Activated naive CD4-positive, alpha-beta T cell treated with anti-CD3 and anti-CD28 coated beads, Interleukin-2, amount 10 ng/mL, durations not matched to agents 7 days and 5 days (primary cell): ENCODE data around the gene EPO.
"Not testable (repeated sequence)": the region's sequence is repeated elsewhere in the genome, so short reads cannot be mapped to it uniquely, and the experiment has no call there.

Experiments
- CTCF ChIA-PET: fragments of 350-600 bp; sonication (Branson Sonifier 250); formaldehyde crosslinking; loops from one replicate; lab custom pipeline; 2021; ENCODE audit warnings: antibody characterized with exemption; lab: Charles Lee
- DNase-seq: peaks from one replicate; pipeline ENCODE4 v3.0.0-alpha.2; 2020
- H3K27ac Mint-ChIP-seq: one replicate; pipeline ENCODE4 v1.8.0; 2021; ENCODE audit warnings: mild to moderate bottlenecking, moderate library complexity, mixed read lengths
- H3K27me3 Mint-ChIP-seq: one replicate; pipeline ENCODE4 v1.8.0; 2021; ENCODE audit warnings: mild to moderate bottlenecking, mixed read lengths
- H3K36me3 Mint-ChIP-seq: one replicate; pipeline ENCODE4 v1.8.0; 2021; ENCODE audit warnings: mixed read lengths
- H3K4me1 Mint-ChIP-seq: one replicate; pipeline ENCODE4 v1.8.0; 2021; ENCODE audit warnings: mixed read lengths
- H3K4me3 Mint-ChIP-seq: one replicate; pipeline ENCODE4 v1.8.0; 2021; ENCODE audit warnings: mild to moderate bottlenecking, moderate library complexity, mixed read lengths
- H3K9me3 Mint-ChIP-seq: one replicate; pipeline ENCODE4 v1.8.0; 2021; ENCODE audit warnings: mixed read lengths

The EPO gene

GRCh38 chr7:100686822-100687211, 33.5 kb upstream of the EPO start:
- Mint-ChIP-seq H3K27ac (no peak overlapping the region), H3K27me3 (no peaks in the 10 kb centered on the region), H3K9me3 (no peaks in the 10 kb centered on the region), H3K36me3 (peaks cover 26% of the 10 kb centered on the region), H3K4me1 (peaks cover 10% of the 10 kb centered on the region), H3K4me3 (no peak overlapping the region)
- CTCF ChIA-PET: no interaction called here
- no peak for DNase-seq

DNA sequence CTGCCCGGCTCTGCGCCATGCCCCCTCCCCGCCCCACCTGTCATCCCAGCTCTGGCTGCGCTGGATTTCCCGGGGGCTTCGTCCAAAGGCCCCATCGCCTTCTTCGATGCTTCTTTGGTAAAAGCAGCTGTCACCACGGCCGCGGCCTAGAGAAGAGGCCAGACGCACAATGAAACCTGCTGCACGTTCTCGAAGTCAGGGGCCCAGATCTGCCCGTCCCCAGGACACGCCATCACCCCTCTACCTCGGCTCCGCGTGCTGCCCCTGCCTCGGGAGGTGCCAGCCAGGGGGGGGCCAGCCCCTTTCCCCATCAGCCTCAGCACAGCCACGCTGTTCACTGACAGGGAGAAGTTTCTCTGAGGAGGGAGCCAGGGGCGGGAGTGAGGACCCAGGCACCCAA, 33.0 kb upstream of the EPO start:
- Mint-ChIP-seq H3K4me1 (peaks cover 15% of the 10 kb centered on the region), H3K36me3 (peaks cover 26% of the 10 kb centered on the region), H3K27me3 (no peaks in the 10 kb centered on the region), H3K4me3 (no peak overlapping the region), H3K9me3 (no peaks in the 10 kb centered on the region), H3K27ac (no peak overlapping the region)
- CTCF ChIA-PET: interaction anchor here (0.7 kb wide), 1 partner anchor 128 kb away, joined by 3 read pairs; no protein-coding TSS in a partner anchor
- no peak for DNase-seq

DNA sequence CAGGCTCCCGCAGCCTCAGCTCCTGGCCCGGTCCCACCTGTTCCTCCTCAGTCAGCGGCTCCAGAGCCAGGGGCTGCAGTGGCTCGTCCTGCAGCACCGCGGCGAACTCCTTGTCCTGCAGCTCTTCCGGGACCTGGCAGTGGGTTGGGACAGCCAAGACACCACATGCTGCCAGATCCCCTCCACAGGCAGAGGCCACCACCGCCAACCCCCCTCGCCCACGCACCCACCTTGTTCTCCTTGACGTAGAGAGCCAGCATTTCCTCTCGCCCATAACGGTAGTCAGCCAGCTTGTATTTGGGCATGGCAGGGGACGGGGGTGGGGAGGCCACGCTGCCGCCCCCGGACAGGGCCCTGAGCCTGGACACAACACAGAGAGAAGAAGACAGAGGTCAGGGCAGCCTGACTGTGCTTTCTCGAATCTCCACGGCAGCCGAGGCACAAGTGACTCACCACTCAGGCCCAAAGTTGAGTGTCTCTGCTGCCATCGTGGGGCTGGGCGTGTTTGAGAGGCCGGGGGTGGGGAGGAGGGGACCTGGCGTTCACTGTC, 32.4 kb upstream of the EPO start:
- H3K9me3 Mint-ChIP-seq: no peaks in the 10 kb centered on the region
- CTCF ChIA-PET: interaction anchor here (0.7 kb wide), 1 partner anchor 128 kb away, joined by 3 read pairs; no protein-coding TSS in a partner anchor
- no peak overlapping the region for H3K4me3 Mint-ChIP-seq
- H3K36me3 Mint-ChIP-seq: peaks cover 26% of the 10 kb centered on the region
- H3K27ac Mint-ChIP-seq: peak overlapping the region; percentile 42
- H3K4me1 Mint-ChIP-seq: peaks cover 20% of the 10 kb centered on the region
- DNase-seq: no peak
- no peaks in the 10 kb centered on the region for H3K27me3 Mint-ChIP-seq

DNA sequence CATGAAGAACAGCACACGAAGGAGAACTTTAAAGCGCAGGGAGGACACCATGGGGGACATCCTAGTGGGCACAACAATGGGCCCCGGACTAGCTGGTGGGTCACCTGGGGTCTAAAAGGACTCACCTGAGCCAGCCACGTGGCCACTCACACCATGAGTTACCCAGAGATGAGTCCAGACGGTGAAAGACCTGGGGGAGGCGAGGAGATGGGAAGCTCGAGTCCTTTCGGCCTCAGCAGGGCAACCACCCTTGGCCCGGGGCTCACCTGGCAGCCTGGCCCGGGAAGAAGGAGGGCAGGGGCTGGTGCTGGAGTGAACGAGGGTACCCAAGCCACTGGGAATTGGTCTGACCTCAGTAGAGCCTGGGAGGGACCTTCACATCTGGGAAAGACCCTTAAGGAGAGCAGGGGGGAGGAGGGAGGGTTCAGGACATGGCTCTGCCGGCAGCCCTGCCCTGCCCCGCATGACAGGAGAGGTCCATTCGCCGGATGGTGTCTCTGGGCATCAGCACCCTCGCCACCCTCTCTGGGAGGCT, 31.9 kb upstream of the EPO start:
- H3K4me3 Mint-ChIP-seq: no peak overlapping the region
- H3K27me3 Mint-ChIP-seq: no peaks in the 10 kb centered on the region
- CTCF ChIA-PET: interaction anchor here (0.6 to 5.6 kb wide), 2 partner anchors 16 to 208 kb away, joined by 4 to 38 read pairs; partner anchors contain the start of gene POP7
- H3K36me3 Mint-ChIP-seq: peaks cover 24% of the 10 kb centered on the region
- peak overlapping the region; percentile 34 for H3K27ac Mint-ChIP-seq
- DNase-seq: no peak
- H3K4me1 Mint-ChIP-seq: peaks cover 22% of the 10 kb centered on the region
- no peaks in the 10 kb centered on the region for H3K9me3 Mint-ChIP-seq

DNA sequence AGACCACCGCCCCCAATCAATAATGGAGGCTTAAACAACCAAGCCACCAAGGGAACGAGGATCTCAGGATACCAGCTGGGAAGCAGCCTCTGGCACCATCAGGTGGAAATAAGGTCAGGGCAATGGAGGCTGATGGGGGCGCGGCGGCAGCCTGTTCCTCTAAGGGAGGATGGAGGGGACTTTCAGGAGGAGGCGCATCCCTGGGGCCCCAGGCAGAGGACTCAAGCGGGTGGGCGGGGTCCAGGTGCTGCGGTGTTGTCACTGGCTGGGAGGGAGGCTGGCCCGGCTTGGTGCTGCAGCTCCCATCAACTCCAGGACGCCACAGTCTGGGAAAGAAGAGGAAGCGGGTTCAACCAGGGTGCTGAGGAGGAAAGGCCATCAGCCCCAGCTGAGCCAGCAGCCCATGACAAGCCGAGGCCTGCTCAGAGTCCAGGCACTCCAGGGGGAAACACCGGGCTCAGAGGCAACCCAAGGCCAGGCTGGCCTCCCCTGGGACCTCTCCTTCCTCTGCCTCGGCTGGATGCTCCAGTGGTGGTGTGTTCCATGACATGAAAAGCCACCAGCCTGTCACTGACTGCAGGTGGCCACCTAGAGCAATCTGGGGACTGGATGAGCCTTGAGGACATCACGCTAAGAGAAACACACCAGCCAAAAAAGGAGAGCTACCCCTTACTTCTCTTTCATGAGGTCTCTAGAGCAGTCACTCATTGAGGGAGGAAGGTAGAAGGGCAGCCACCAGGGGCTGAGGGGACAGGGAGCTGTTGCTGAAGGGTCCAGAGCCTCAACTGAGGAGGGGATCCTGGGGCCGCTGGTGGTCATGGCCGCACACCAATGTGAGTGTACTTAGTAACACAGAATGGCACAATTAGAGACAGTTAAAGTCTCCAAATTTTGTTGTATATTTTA, 30.8 kb upstream of the EPO start:
- Mint-ChIP-seq H3K27ac (no peak overlapping the region), H3K4me3 (no peak overlapping the region)

GRCh38 chr7:100691676-100692577, 28.3 kb upstream of the EPO start:
- peaks cover 22% of the 10 kb centered on the region for H3K27me3 Mint-ChIP-seq
- H3K27ac Mint-ChIP-seq: peak overlapping the region; percentile 49
- peaks cover 32% of the 10 kb centered on the region for H3K4me1 Mint-ChIP-seq
- peaks cover 10% of the 10 kb centered on the region for H3K36me3 Mint-ChIP-seq
- no peaks in the 10 kb centered on the region for H3K9me3 Mint-ChIP-seq
- CTCF ChIA-PET: interaction anchor here (0.6 to 5.6 kb wide), 28 partner anchors 10 to 255 kb away, joined by 3 to 38 read pairs (median 5); partner anchors contain the start of genes FBXO24, MOSPD3, POP7 and PPP1R35
- DNase-seq: peak; percentile 90
- peak overlapping the region; percentile 92 for H3K4me3 Mint-ChIP-seq

More for the DNA sequence above, 30.8 kb upstream of the EPO start:
- CTCF ChIA-PET: interaction anchor here (0.7 to 5.6 kb wide), 7 partner anchors 8 to 85 kb away, joined by 3 to 38 read pairs (median 17); partner anchors contain the start of genes MOSPD3 and POP7
- DNase-seq: no peak
- H3K36me3 Mint-ChIP-seq: peaks cover 21% of the 10 kb centered on the region
- H3K4me1 Mint-ChIP-seq: peaks cover 22% of the 10 kb centered on the region
- no peaks in the 10 kb centered on the region for H3K9me3 Mint-ChIP-seq
- H3K27me3 Mint-ChIP-seq: no peaks in the 10 kb centered on the region

DNA sequence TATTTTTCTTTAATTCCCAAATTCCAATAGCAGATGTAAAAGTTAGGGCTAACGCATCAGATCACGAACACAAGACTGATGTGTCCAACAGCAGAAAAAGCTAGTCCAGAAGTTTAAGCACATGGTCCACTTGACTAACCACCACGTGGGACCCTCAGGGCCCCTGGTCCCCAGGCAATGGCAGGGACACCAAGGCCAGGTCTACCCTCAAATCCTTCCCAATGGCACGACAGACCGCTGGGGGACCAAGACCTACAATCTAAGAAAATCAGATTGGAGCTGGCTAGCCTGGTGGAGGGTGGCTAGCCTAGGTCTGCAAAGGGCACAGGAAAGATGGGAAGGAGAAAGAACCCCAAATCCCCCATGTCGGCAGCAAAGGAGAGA, 27.7 kb upstream of the EPO start:
- H3K4me3 Mint-ChIP-seq: peak overlapping the region; percentile 92
- peaks cover 32% of the 10 kb centered on the region for H3K4me1 Mint-ChIP-seq
- peaks cover 29% of the 10 kb centered on the region for H3K27me3 Mint-ChIP-seq
- no peaks in the 10 kb centered on the region for H3K9me3 Mint-ChIP-seq
- H3K36me3 Mint-ChIP-seq: peaks cover 10% of the 10 kb centered on the region
- H3K27ac Mint-ChIP-seq: peak overlapping the region; percentile 86
- CTCF ChIA-PET: interaction anchor here (0.6 to 5.6 kb wide), 20 partner anchors 9 to 227 kb away, joined by 3 to 38 read pairs (median 6); partner anchors contain the start of genes FBXO24, MOSPD3 and POP7
- DNase-seq: no peak

DNA sequence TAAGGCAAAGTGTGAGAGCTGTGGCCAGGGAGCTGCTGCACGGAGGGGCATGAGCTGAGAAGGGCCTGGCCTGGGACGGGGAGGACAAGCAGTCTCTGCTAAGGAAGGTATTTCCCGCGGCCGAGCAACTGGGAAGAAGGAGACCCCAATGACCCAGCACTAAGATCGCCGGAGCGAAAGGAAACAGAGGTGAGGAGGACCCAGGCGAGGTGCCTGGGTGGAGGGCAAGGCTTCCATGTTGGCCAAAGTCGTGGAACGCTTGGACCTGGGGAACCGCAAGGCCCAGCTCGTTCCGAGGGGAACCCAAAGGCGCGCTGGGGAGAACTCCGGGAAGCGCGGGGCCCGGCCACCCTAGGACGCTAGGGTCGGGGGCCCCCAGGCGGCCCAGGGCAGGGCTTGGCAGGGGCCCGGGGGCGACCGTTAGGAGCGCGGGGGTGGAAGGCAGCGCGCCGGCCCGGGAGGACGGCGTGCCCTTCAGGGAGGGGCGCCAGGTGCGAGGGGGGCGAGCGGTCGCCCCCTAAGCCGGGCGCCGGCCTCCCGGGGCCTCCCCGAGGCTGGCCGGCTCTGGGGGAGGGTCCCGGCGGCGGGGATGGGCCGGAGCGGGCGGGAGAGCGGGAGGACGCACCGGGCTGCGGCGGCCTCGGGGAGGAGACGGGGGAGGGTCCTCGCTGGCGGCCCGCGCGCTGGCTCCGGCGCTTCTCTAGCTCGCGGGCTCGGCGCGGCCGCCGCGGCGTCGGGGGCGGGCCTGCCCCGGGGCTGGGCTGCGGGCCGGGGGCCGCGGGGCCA, 26.8 kb upstream of the EPO start:
- peak overlapping the region; percentile 86 for H3K27ac Mint-ChIP-seq
- peaks cover 32% of the 10 kb centered on the region for H3K4me1 Mint-ChIP-seq
- peaks cover 38% of the 10 kb centered on the region for H3K27me3 Mint-ChIP-seq
- H3K4me3 Mint-ChIP-seq: peak overlapping the region; percentile 92
- no peak for DNase-seq
- peaks cover 10% of the 10 kb centered on the region for H3K36me3 Mint-ChIP-seq
- CTCF ChIA-PET: interaction anchor here (0.5 to 5.6 kb wide), 11 partner anchors 8 to 1364 kb away, joined by 3 to 38 read pairs (median 14); partner anchors contain the start of genes MOSPD3 and POP7
- no peaks in the 10 kb centered on the region for H3K9me3 Mint-ChIP-seq

GRCh38 chr7:100694098-100694745, 26.0 kb upstream of the EPO start, which contains the start of gene GIGYF1:
GIGYF1 (minus strand) TSS chr7:100694250; CDS start chr7:100688238, 6,012 bp downstream.
- H3K27ac Mint-ChIP-seq: peak within 1 kb of the TSS; percentile 86
- CTCF ChIA-PET: interaction anchor here (0.5 to 5.6 kb wide), 3 partner anchors 11 to 1364 kb away, joined by 3 to 27 read pairs (median 22); partner anchors contain the start of genes MOSPD3 and POP7
- H3K27me3 Mint-ChIP-seq: peaks cover 43% of the 10 kb centered on the region
- H3K36me3 Mint-ChIP-seq: peaks cover 3% of the 10 kb centered on the region
- peak; percentile 81 for DNase-seq
- H3K4me1 Mint-ChIP-seq: peaks cover 29% of the 10 kb centered on the region
- no peaks in the 10 kb centered on the region for H3K9me3 Mint-ChIP-seq
- H3K4me3 Mint-ChIP-seq: peak within 1 kb of the TSS; percentile 92

DNA sequence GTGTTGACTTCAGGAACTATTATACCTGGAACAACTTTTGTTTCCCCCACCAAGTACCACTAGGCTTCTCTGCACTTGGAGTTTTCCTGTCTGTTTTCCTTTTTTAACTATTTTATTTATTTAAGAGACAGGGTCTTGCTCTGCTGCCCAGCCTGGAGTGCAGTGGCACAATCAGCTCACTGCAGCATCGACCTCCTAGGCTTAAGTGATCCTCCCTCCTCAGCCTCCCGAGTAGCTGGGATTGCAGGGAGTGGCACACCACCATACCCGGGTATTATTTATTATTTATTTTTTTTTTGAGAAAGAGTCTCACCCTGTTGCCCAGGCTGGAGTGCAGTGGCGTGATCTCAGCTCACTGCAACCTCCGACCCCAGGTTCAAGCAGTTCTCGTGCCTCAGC, 24.1 kb upstream of the EPO start:
- DNase-seq: no peak
- CTCF ChIA-PET: interaction anchor here (1.2 to 3.1 kb wide), 2 partner anchors 9 to 213 kb away, joined by 3 to 27 read pairs; partner anchors contain the start of gene POP7
- Mint-ChIP-seq H3K4me3 (no peak overlapping the region), H3K36me3 (peaks cover 3% of the 10 kb centered on the region), H3K27me3 (peaks cover 61% of the 10 kb centered on the region), H3K27ac (no peak overlapping the region), H3K4me1 (peaks cover 29% of the 10 kb centered on the region), H3K9me3 (no peaks in the 10 kb centered on the region)

DNA sequence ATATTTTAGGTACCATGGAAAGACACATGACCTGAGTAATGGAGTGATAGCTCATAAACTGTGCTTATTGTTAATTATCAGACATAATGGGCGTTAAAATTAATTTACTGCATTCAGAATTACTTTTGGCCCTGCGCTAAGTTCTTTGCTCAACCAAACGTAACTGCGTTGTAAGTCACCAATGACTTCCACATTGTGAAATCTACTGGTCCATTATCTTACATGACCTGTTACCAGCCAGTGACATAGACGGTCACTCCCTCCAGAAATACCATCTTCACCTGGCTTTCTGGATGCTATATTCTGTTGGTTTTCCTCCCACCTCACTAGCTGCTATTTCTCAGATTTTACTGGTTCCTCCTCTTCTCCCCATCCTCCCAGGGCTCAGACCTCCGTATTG, 21.2 kb upstream of the EPO start:
- Mint-ChIP-seq H3K4me1 (peaks cover 10% of the 10 kb centered on the region), H3K9me3 (no peaks in the 10 kb centered on the region), H3K27me3 (peaks cover 71% of the 10 kb centered on the region)

GRCh38 chr7:100701089-100701488, 19.2 kb upstream of the EPO start:
- not testable (repeated sequence) for H3K4me1 Mint-ChIP-seq, H3K36me3 Mint-ChIP-seq, H3K27ac Mint-ChIP-seq, H3K4me3 Mint-ChIP-seq, DNase-seq, H3K9me3 Mint-ChIP-seq
- H3K27me3 Mint-ChIP-seq: peaks cover 62% of the 10 kb centered on the region
- CTCF ChIA-PET: interaction anchor here (2.9 kb wide), 1 partner anchor 9 kb away, joined by 12 read pairs; no protein-coding TSS in a partner anchor

More for the DNA sequence above, 21.2 kb upstream of the EPO start:
- DNase-seq: no peak
- no peak overlapping the region for H3K27ac Mint-ChIP-seq
- CTCF ChIA-PET: no interaction called here
- no peak overlapping the region for H3K4me3 Mint-ChIP-seq
- no peaks in the 10 kb centered on the region for H3K36me3 Mint-ChIP-seq
